ENCODE results near the gene TMEM158.

- TF ChIP-seq POLR2A (IDR thresholded peaks at IDR 0.05) (no peak), CTCF (IDR thresholded peaks at IDR 0.05) (no peak), EP300 (IDR thresholded peaks at IDR 0.05) (no peak)
Measured at GRCh38 chr3:45188719-45189659, 37.1 kb downstream of the TMEM158 start.
